ENCODE data around the gene DBNL.

- TF ChIP-seq CTCF (IDR thresholded peaks at IDR 0.05; ENCODE audit: low read depth, low read length, missing input control) (no peak), RXRA (IDR thresholded peaks at IDR 0.05) (no peak), TAF1 (conservative IDR thresholded peaks at IDR 0.05) (no peak), SP1 (IDR thresholded peaks at IDR 0.05) (no peak), RAD21 (IDR thresholded peaks at IDR 0.05) (no peak), EGR1 (IDR thresholded peaks at IDR 0.05; ENCODE audit: low read depth in 2 of 2) (no peak), MAX (IDR thresholded peaks at IDR 0.05) (no peak), GABPA (IDR thresholded peaks at IDR 0.05 in 1 of 2, conservative IDR thresholded peaks at IDR 0.05 in 1 of 2) (no peak), YY1 (IDR thresholded peaks at IDR 0.05) (no peak), ATF3 (IDR thresholded peaks at IDR 0.05) (no peak), REST (IDR thresholded peaks at IDR 0.05) (no peak), JUND (IDR thresholded peaks at IDR 0.05) (no peak), ZBTB33 (IDR thresholded peaks at IDR 0.05) (no peak), HNF4A (conservative IDR thresholded peaks at IDR 0.05) (no peak)
Measured at GRCh38 chr7:44084701-44085100, 40.2 kb downstream of the DBNL start.

Measured in liver (tissue), 3 donors.